ENCODE measurements around the gene TP53BP1.

TP53BP1 gene

GRCh38 chr15:43525131-43525530, 32.2 kb upstream of the TP53BP1 start:
- in situ Hi-C loops (cut with MboI; ENCODE audit: low sequenced_read_pairs, unreplicated experiment): no loop called here
- DNase-seq (ENCODE audit: low spot score): peak; percentile 5
- TF ChIP-seq CTCF (IDR thresholded peaks at IDR 0.05; ENCODE audit: borderline replicate concordance, control extremely low read depth, extremely low read depth, insufficient read depth, missing control alignments): no peak

- in situ Hi-C loops (cut with MboI; ENCODE audit: low sequenced_read_pairs, unreplicated experiment): no loop called here
Observed at GRCh38 chr15:43524254-43524845, 31.4 kb upstream of the TP53BP1 start.

GRCh38 chr15:43523646-43524045, 30.7 kb upstream of the TP53BP1 start:
- in situ Hi-C loops (cut with MboI; ENCODE audit: low sequenced_read_pairs, unreplicated experiment): no loop called here
- no peak for TF ChIP-seq CTCF (IDR thresholded peaks at IDR 0.05; ENCODE audit: borderline replicate concordance, control extremely low read depth, extremely low read depth, insufficient read depth, missing control alignments)
- DNase-seq (ENCODE audit: low spot score): no peak

More at GRCh38 chr15:43524254-43524845, 31.4 kb upstream of the TP53BP1 start:
- TF ChIP-seq CTCF (IDR thresholded peaks at IDR 0.05; ENCODE audit: borderline replicate concordance, control extremely low read depth, extremely low read depth, insufficient read depth, missing control alignments): no peak
- peak; percentile 20 for DNase-seq (ENCODE audit: low spot score)

- in situ Hi-C loops (cut with MboI; ENCODE audit: low sequenced_read_pairs, unreplicated experiment): no loop called here
- TF ChIP-seq CTCF (IDR thresholded peaks at IDR 0.05; ENCODE audit: borderline replicate concordance, control extremely low read depth, extremely low read depth, insufficient read depth, missing control alignments): no peak
- DNase-seq (ENCODE audit: low spot score): no peak
Observed at GRCh38 chr15:43522247-43522646, 29.3 kb upstream of the TP53BP1 start.

GRCh38 chr15:43521419-43521818, 28.5 kb upstream of the TP53BP1 start:
- DNase-seq (ENCODE audit: low spot score): no peak
- no peak for TF ChIP-seq CTCF (IDR thresholded peaks at IDR 0.05; ENCODE audit: borderline replicate concordance, control extremely low read depth, extremely low read depth, insufficient read depth, missing control alignments)
- in situ Hi-C loops (cut with MboI; ENCODE audit: low sequenced_read_pairs, unreplicated experiment): no loop called here

- TF ChIP-seq CTCF (IDR thresholded peaks at IDR 0.05; ENCODE audit: borderline replicate concordance, control extremely low read depth, extremely low read depth, insufficient read depth, missing control alignments): no peak
- in situ Hi-C loops (cut with MboI; ENCODE audit: low sequenced_read_pairs, unreplicated experiment): no loop called here
- DNase-seq (ENCODE audit: low spot score): no peak
Observed at GRCh38 chr15:43520138-43520537, 27.2 kb upstream of the TP53BP1 start.
